Fibroblast of lung (primary cell): ENCODE results near the gene ARHGEF26.

Source experiments
- CTCF ChIP-seq, 2 donors: IDR thresholded peaks in 1 of 2; conservative IDR thresholded peaks in 1 of 2; 1 replicate in 1 of 2; 2 replicates in 1 of 2; pipeline ENCODE4 v1.5.1; 2011 to 2012; ENCODE audit warnings: low read length in 2 of 2, control low read depth in 1 of 2, inconsistent platforms in 1 of 2, low read depth in 1 of 2, mild to moderate bottlenecking in 1 of 2
- EZH2 ChIP-seq: IDR thresholded peaks from 2 replicates; pipeline ENCODE4 v1.5.1; 2012; ENCODE audit warnings: low read length, control low read depth, mild to moderate bottlenecking; ENCODE audit errors: missing control alignments

DNA sequence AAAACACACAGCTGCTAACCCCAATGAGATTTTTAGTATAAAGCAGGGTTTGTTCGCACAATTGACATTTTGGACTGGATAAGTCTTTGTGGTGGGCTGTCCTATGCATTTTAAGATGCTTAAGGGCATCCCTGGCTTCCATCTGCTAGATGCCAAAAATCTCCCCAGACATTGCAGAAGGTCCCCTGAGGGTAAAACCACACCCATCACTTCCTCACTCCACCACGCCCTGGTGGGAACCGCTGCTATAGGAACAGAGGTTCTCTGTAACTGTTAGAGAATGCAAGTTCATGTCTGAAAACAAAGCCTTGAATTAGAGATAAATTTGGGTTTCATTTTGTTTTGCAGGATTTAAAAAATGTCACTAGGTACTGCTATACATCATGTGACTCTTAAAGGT, 67.7 kb downstream of the ARHGEF26 start:
- TF ChIP-seq CTCF (conservative IDR thresholded peaks at IDR 0.05 in 1 of 2, IDR thresholded peaks at IDR 0.05 in 1 of 2; ENCODE audit: low read depth in 1 of 2, low read length in 2 of 2) (no peak), EZH2 (no peak)
